Neural progenitor cell (in vitro differentiated cells): Measurements from ENCODE around the gene ANO7.

Experiments
- EZH2 ChIP-seq: fragments of 200-600 bp; sonication (generic); IDR thresholded peaks from 2 replicates; pipeline ENCODE4 v1.6.1; 2017; ENCODE audit warnings: antibody characterized with exemption, mild to moderate bottlenecking, moderate library complexity
- EZH2phosphoT487 ChIP-seq: fragments of 200-600 bp; sonication (generic); IDR thresholded peaks from 2 replicates; pipeline ENCODE4 v1.6.1; 2017; ENCODE audit warnings: antibody characterized with exemption
- TF ChIP-seq, protein P1 (sequence below): fragments of 200-600 bp; sonication (generic); IDR thresholded peaks from 2 replicates; pipeline ENCODE4 v1.5.1; 2017; ENCODE audit warnings: antibody characterized with exemption, mild to moderate bottlenecking

DNA sequence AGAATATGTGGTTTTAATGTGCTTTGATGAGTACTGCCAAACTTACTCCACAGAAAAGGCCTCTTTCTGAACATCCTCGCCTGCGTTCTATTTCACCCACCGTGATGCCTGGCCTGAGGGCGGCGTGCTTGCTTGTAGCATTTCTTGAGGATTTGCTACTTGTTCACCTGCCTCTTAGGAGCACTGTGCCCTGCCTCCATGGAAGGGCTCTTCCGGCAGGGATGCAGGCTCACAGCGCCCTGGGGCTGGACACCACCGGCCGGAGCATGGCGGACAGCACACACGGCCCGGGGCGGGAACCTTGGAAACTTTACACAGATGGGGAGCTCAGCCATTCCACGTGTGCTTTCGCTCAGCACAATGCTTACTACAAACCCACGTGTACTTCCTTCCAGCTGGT lies 37.1 kb downstream of the ANO7 start:
- TF ChIP-seq, protein P1, sequence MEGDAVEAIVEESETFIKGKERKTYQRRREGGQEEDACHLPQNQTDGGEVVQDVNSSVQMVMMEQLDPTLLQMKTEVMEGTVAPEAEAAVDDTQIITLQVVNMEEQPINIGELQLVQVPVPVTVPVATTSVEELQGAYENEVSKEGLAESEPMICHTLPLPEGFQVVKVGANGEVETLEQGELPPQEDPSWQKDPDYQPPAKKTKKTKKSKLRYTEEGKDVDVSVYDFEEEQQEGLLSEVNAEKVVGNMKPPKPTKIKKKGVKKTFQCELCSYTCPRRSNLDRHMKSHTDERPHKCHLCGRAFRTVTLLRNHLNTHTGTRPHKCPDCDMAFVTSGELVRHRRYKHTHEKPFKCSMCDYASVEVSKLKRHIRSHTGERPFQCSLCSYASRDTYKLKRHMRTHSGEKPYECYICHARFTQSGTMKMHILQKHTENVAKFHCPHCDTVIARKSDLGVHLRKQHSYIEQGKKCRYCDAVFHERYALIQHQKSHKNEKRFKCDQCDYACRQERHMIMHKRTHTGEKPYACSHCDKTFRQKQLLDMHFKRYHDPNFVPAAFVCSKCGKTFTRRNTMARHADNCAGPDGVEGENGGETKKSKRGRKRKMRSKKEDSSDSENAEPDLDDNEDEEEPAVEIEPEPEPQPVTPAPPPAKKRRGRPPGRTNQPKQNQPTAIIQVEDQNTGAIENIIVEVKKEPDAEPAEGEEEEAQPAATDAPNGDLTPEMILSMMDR: no peak
- no peak for TF ChIP-seq EZH2
- TF ChIP-seq EZH2phosphoT487: no peak
